ENCODE measurements around the gene SLC50A1. TPM values are rescaled to one million over a fixed set of nuclear protein-coding genes. Genes with fewer than 3 reads are reported as not detected.

SLC50A1 gene, protein sequence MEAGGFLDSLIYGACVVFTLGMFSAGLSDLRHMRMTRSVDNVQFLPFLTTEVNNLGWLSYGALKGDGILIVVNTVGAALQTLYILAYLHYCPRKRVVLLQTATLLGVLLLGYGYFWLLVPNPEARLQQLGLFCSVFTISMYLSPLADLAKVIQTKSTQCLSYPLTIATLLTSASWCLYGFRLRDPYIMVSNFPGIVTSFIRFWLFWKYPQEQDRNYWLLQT
- 10 to 100 TPM; 41.0 to 51.5 TPM for polyA plus RNA-seq

DNA sequence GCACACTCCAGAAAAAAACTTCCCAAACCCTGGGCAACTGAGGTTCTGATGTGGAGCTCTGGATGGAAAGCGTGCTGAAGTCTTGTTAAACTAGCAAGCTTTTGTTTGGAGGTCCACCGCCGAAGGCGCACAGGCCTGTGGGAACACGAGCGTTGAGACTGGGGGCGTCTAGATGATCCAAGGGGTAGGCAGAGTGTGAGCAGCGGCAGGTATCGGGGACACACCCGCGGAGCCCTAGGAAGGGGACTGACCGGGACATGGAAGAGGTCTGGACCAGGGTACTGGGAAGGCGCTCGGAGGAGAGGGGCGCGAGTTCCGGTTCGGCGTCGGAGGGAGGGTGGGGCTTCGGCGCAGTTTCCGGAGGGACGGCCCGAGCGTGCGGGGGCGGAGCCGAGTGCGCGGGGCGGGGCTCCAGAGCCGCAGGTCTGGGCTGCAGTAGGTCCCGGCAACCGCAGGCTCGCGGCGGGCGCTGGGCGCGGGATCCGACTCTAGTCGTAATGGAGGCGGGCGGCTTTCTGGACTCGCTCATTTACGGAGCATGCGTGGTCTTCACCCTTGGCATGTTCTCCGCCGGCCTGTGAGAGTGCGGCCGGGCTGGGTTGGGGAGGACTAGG is at the start of gene SLC50A1:
Gene SLC50A1 (plus strand): TSS at position 438 of the 614 bp plus-strand sequence. CDS start 60 bp downstream, at position 498.
- Histone ChIP-seq H3K36me3 (ENCODE audit: control insufficient read depth in 2 of 2, insufficient read depth in 2 of 2, low read length in 1 of 2) (peaks cover 17 to 20% of the 10 kb centered on the region in 2 donors), H3K27me3 (ENCODE audit: control insufficient read depth in 1 of 2, insufficient read depth in 2 of 2, low read length in 2 of 2) (no peaks in the 10 kb centered on the region), H3K4me1 (ENCODE audit: control insufficient read depth in 2 of 2, insufficient read depth in 2 of 2, low read length in 1 of 2) (peaks cover 13 to 23% of the 10 kb centered on the region in 2 donors), H3K27ac (ENCODE audit: low read depth in 2 of 2, low read length in 1 of 2) (peak within 1 kb of the TSS; percentile 100), H3K4me3 (ENCODE audit: low read depth in 1 of 2, low read length in 2 of 2) (peak within 1 kb of the TSS; percentile 53 to 70), H3K9me3 (ENCODE audit: control insufficient read depth in 2 of 2, insufficient read depth in 1 of 2, low read depth in 1 of 2, low read length in 1 of 2) (no peaks in the 10 kb centered on the region)
- 1% methylated on average over 48 to 52 of the region's 52 CpGs for WGBS, 2 donors

DNA sequence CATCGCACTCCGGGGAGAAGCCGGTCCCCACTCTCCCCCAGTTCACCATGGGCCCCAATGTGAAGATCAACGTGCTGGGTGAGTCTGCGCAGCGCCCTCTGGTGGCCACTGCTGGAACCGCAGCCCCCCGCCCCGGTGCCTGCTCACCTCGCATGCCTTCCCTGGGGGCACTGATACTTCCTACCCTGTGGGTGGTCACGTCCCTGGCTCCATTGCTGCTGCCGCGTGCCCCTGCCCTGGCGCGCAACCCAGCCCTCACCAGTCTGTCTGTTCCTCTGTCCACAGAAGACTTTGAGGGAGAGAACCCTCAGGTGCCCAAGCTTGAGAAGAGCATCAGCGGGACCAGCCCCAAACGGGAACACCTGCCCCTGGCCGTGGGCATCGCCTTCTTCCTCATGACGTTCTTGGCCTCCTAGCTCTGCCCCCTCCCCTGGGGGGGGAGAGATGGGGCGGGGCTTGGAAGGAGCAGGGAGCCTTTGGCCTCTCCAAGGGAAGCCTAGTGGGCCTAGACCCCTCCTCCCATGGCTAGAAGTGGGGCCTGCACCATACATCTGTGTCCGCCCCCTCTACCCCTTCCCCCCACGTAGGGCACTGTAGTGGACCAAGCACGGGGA is 49.4 kb upstream of the SLC50A1 start:
- WGBS, 2 donors = 16% methylated on average over 21 to 24 of the region's 24 CpGs
- Histone ChIP-seq H3K4me1 (ENCODE audit: control insufficient read depth in 2 of 2, insufficient read depth in 2 of 2, low read length in 1 of 2) (peaks cover 0 to 30% of the 10 kb centered on the region in 2 donors), H3K27ac (ENCODE audit: low read depth in 2 of 2, low read length in 1 of 2) (peak overlapping the region; percentile 96 to 97)

DNA sequence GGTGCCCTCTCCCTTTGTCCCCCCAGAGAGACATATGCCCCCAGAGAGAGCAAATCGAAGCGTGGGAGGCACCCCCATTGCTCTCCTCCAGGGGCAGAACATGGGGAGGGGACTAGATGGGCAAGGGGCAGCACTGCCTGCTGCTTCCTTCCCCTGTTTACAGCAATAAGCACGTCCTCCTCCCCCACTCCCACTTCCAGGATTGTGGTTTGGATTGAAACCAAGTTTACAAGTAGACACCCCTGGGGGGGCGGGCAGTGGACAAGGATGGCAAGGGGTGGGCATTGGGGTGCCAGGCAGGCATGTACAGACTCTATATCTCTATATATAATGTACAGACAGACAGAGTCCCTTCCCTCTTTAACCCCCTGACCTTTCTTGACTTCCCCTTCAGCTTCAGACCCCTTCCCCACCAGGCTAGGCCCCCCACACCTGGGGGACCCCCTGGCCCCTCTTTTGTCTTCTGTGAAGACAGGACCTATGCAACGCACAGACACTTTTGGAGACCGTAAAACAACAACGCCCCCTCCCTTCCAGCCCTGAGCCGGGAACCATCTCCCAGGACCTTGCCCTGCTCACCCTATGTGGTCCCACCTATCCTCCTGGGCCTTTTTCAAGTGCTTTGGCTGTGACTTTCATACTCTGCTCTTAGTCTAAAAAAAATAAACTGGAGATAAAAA is 48.7 kb upstream of the SLC50A1 start:
- no peaks in the 10 kb centered on the region for H3K27me3 ChIP-seq (ENCODE audit: control insufficient read depth in 1 of 2, insufficient read depth in 2 of 2, low read length in 2 of 2)
- no peak overlapping the region for H3K27ac ChIP-seq (ENCODE audit: low read depth in 2 of 2, low read length in 1 of 2)
- H3K36me3 ChIP-seq (ENCODE audit: control insufficient read depth in 2 of 2, insufficient read depth in 2 of 2, low read length in 1 of 2) = peaks cover 0 to 2% of the 10 kb centered on the region in 2 donors
- peaks cover 3 to 26% of the 10 kb centered on the region in 2 donors for H3K4me1 ChIP-seq (ENCODE audit: control insufficient read depth in 2 of 2, insufficient read depth in 2 of 2, low read length in 1 of 2)
- 78 to 80% methylated on average over 8 of the region's 8 CpGs for WGBS, 2 donors
- H3K4me3 ChIP-seq (ENCODE audit: low read depth in 1 of 2, low read length in 2 of 2) = no peak overlapping the region
- no peaks in the 10 kb centered on the region for H3K9me3 ChIP-seq (ENCODE audit: control insufficient read depth in 2 of 2, insufficient read depth in 1 of 2, low read depth in 1 of 2, low read length in 1 of 2)

More for the DNA sequence above, 49.4 kb upstream of the SLC50A1 start:
- Histone ChIP-seq H3K27me3 (ENCODE audit: control insufficient read depth in 1 of 2, insufficient read depth in 2 of 2, low read length in 2 of 2) (peaks cover 0 to 3% of the 10 kb centered on the region in 2 donors), H3K9me3 (ENCODE audit: control insufficient read depth in 2 of 2, insufficient read depth in 1 of 2, low read depth in 1 of 2, low read length in 1 of 2) (no peaks in the 10 kb centered on the region), H3K4me3 (ENCODE audit: low read depth in 1 of 2, low read length in 2 of 2) (no peak overlapping the region), H3K36me3 (ENCODE audit: control insufficient read depth in 2 of 2, insufficient read depth in 2 of 2, low read length in 1 of 2) (peaks cover 0 to 2% of the 10 kb centered on the region in 2 donors)

DNA sequence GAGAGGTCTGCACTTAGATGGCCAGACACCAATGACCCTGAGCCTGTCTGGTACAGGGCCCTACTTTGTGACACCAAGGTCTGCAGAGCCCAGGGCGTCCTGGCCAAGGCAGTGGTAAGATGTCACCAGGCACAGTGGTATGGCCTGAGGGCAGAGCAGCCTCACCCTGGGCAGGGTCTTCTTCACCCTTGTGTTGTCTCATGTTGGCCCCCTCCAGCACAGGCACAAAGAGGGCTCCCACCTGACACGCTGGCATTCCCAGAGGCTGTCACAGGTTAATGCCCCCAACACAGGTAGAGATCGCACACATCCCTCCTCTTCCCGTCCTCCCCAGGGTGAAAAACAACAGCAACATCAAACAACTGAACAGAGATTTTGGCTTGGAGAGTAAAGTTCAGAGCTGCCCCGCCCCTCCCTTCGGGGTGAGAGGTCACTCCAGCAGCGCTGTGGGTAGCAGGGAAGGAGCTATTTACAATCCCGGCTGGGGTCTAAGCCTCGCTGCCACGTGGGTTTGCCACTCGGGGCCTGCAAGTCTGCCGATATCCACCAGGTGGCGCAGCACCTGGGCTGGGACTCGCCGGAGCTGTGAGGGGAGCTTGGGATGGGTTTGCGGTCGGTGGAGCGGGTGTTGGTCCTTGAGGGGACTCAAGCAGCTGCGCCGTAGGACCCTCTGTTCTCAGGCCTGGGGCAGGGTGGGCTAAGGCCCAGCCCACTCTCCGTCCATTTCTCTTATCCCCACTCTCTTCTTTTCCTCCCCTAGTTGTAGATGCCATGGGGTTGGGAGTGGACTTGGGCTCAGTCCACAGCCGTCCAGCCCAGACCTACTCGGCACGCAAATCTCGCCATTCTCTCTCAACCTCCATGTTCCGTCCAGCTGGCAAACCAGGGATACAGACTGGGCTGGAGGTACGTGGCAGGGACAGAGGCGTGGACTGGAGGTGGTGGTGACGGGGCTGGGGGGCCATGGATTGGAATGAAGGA is 44.3 kb upstream of the SLC50A1 start:
- Histone ChIP-seq H3K4me1 (ENCODE audit: control insufficient read depth in 2 of 2, insufficient read depth in 2 of 2, low read length in 1 of 2) (peaks cover 3 to 12% of the 10 kb centered on the region in 2 donors), H3K36me3 (ENCODE audit: control insufficient read depth in 2 of 2, insufficient read depth in 2 of 2, low read length in 1 of 2) (peaks cover 0 to 2% of the 10 kb centered on the region in 2 donors), H3K27me3 (ENCODE audit: control insufficient read depth in 1 of 2, insufficient read depth in 2 of 2, low read length in 2 of 2) (no peaks in the 10 kb centered on the region), H3K27ac (ENCODE audit: low read depth in 2 of 2, low read length in 1 of 2) (no peak overlapping the region), H3K4me3 (ENCODE audit: low read depth in 1 of 2, low read length in 2 of 2) (no peak overlapping the region), H3K9me3 (ENCODE audit: control insufficient read depth in 2 of 2, insufficient read depth in 1 of 2, low read depth in 1 of 2, low read length in 1 of 2) (no peaks in the 10 kb centered on the region)
- 17 to 19% methylated on average over 29 of the region's 29 CpGs for WGBS, 2 donors

DNA sequence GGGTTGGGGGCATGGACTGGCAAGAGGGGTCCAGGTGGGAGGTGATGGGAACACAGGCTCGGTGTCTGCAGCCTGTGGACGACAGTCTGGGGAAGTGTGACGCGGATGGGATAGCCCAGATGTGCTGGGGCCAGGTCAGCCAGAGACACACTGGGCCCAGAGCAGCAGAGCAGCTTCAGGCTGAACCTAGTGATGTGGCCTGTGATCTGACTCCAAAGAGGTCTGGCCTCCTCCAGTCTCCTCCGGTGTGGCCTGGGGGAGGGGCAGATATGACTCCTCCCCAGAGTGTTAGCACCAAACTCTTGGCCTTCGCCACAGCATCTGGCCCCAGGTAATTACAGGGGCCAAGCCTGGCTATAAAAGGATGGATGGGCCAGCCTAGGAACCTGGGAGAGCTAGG is 43.5 kb upstream of the SLC50A1 start:
- Histone ChIP-seq H3K4me3 (ENCODE audit: low read depth in 1 of 2, low read length in 2 of 2) (no peak overlapping the region), H3K27me3 (ENCODE audit: control insufficient read depth in 1 of 2, insufficient read depth in 2 of 2, low read length in 2 of 2) (no peaks in the 10 kb centered on the region), H3K4me1 (ENCODE audit: control insufficient read depth in 2 of 2, insufficient read depth in 2 of 2, low read length in 1 of 2) (peaks cover 3 to 10% of the 10 kb centered on the region in 2 donors), H3K36me3 (ENCODE audit: control insufficient read depth in 2 of 2, insufficient read depth in 2 of 2, low read length in 1 of 2) (no peaks in the 10 kb centered on the region), H3K9me3 (ENCODE audit: control insufficient read depth in 2 of 2, insufficient read depth in 1 of 2, low read depth in 1 of 2, low read length in 1 of 2) (no peaks in the 10 kb centered on the region), H3K27ac (ENCODE audit: low read depth in 2 of 2, low read length in 1 of 2) (no peak overlapping the region)
- WGBS, 2 donors = 79 to 86% methylated on average over 3 to 6 of the region's 6 CpGs

DNA sequence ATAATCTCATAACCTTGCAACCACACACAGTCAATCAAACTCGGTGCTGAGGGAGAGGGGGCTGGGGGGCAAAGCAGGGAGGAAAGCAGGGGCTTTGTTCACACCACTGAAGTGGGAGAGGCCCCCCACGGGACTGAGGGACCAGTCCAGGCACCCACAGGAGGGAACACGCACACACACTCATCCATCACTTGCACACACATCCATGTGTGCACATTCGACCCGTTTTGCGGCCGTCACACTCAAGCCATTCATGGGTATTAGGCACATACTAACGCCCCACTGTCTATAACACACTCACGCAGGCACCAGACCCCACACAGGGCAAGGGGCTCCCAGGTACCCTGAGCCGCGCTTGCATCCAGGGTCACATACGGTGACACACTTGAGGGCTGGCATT is 43.0 kb upstream of the SLC50A1 start:
- Histone ChIP-seq H3K9me3 (ENCODE audit: control insufficient read depth in 2 of 2, insufficient read depth in 1 of 2, low read depth in 1 of 2, low read length in 1 of 2) (no peaks in the 10 kb centered on the region), H3K27ac (ENCODE audit: low read depth in 2 of 2, low read length in 1 of 2) (no peak overlapping the region), H3K4me1 (ENCODE audit: control insufficient read depth in 2 of 2, insufficient read depth in 2 of 2, low read length in 1 of 2) (peaks cover 3 to 10% of the 10 kb centered on the region in 2 donors), H3K36me3 (ENCODE audit: control insufficient read depth in 2 of 2, insufficient read depth in 2 of 2, low read length in 1 of 2) (no peaks in the 10 kb centered on the region), H3K4me3 (ENCODE audit: low read depth in 1 of 2, low read length in 2 of 2) (no peak overlapping the region), H3K27me3 (ENCODE audit: control insufficient read depth in 1 of 2, insufficient read depth in 2 of 2, low read length in 2 of 2) (no peaks in the 10 kb centered on the region)
- WGBS, 2 donors = 90 to 93% methylated on average over 12 of the region's 12 CpGs

DNA sequence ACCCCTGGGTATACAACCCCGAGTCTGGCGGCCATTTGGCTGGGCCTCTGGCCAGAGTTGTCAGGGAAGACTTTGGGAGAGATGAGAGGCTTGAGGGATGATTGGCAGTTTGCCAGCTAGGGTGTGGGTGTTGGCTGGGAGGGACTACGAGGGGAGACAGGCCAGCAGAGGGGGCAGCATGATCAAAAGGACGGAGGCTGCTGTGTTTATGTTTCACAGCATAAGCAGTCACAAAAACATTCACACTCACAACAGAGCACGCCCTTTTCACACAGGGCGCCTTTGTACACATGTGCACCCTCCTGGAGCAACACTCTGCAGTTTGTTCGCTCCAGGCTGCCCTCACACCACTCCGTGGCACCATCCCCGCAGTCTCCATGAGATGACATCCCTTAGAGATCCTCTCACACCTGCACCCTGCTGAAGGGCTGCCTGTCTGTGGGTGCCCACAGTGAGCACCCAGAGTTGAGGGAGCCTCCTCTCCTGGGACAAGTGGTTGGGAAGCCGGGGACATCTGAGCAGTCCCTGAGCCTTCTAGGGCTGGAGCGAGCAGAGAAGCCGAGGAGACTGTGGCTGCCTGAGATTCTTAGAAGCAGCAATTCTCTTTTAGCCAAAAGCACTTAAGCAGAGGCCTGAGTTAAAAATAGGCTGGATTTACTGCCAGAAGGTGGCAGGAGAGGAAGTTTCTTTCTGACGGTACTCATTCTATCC is 41.6 kb upstream of the SLC50A1 start:
- H3K4me3 ChIP-seq (ENCODE audit: low read depth in 1 of 2, low read length in 2 of 2) = no peak overlapping the region
- no peaks in the 10 kb centered on the region for H3K36me3 ChIP-seq (ENCODE audit: control insufficient read depth in 2 of 2, insufficient read depth in 2 of 2, low read length in 1 of 2)
- WGBS, 2 donors = 21 to 22% methylated on average over 13 of the region's 13 CpGs
- H3K27me3 ChIP-seq (ENCODE audit: control insufficient read depth in 1 of 2, insufficient read depth in 2 of 2, low read length in 2 of 2) = no peaks in the 10 kb centered on the region
- H3K4me1 ChIP-seq (ENCODE audit: control insufficient read depth in 2 of 2, insufficient read depth in 2 of 2, low read length in 1 of 2) = peaks cover 3 to 10% of the 10 kb centered on the region in 2 donors
- no peaks in the 10 kb centered on the region for H3K9me3 ChIP-seq (ENCODE audit: control insufficient read depth in 2 of 2, insufficient read depth in 1 of 2, low read depth in 1 of 2, low read length in 1 of 2)
- H3K27ac ChIP-seq (ENCODE audit: low read depth in 2 of 2, low read length in 1 of 2) = peak overlapping the region in 1 of 2 donors; percentile 63

DNA sequence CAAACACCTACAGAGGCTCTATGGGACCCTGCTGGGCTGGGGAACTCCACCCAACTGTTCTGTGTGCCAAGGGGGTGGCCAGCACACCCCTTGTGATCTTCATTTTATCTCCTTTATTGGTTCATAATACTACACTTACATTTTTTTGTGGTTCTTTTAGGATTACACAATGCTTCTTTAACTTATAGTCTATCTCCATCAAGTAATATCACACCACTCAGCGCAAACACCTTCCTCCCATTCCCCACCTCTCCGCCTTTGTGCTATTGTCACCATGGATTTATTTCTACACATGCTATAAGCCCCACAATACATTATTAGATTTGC is 41.1 kb upstream of the SLC50A1 start:
- Histone ChIP-seq H3K27me3 (ENCODE audit: control insufficient read depth in 1 of 2, insufficient read depth in 2 of 2, low read length in 2 of 2) (no peaks in the 10 kb centered on the region), H3K4me1 (ENCODE audit: control insufficient read depth in 2 of 2, insufficient read depth in 2 of 2, low read length in 1 of 2) (peaks cover 3 to 10% of the 10 kb centered on the region in 2 donors), H3K4me3 (ENCODE audit: low read depth in 1 of 2, low read length in 2 of 2) (no peak overlapping the region), H3K36me3 (ENCODE audit: control insufficient read depth in 2 of 2, insufficient read depth in 2 of 2, low read length in 1 of 2) (no peaks in the 10 kb centered on the region), H3K27ac (ENCODE audit: low read depth in 2 of 2, low read length in 1 of 2) (no peak overlapping the region), H3K9me3 (ENCODE audit: control insufficient read depth in 2 of 2, insufficient read depth in 1 of 2, low read depth in 1 of 2, low read length in 1 of 2) (no peaks in the 10 kb centered on the region)
- 75 to 85% methylated on average over 2 of the region's 2 CpGs for WGBS, 2 donors
